Measurements from ENCODE around the gene CCER1.

- TF ChIP-seq CTCF (IDR thresholded peaks at IDR 0.05), result no peak
- TF ChIP-seq POLR2AphosphoS5 (IDR thresholded peaks at IDR 0.05; ENCODE audit: low read depth, low read length), result no peak
Observed at GRCh38 chr12:90939382-90939781, 15.6 kb downstream of the CCER1 start.

Data from Panc1 (cell line).